Ovary (tissue), 9 donors: ENCODE data around the gene TCF4. TPM values are rescaled to one million over a fixed set of nuclear protein-coding genes. Genes with fewer than 3 reads are reported as not detected.

Experiments used
- DNase-seq, 5 donors: peaks; one replicate each; pipeline ENCODE4 v3.0.0-alpha.2; 2019 to 2020
- H3K27ac ChIP-seq, 2 donors: fragments of 200-600 bp; one replicate each; pipeline versions ENCODE4 v1.5.1 to v1.8.0; 2019 to 2022
- H3K27me3 ChIP-seq: fragments of 200-600 bp; one replicate; pipeline ENCODE4 v1.8.0; 2022
- H3K36me3 ChIP-seq: fragments of 200-600 bp; sonication (generic); one replicate; pipeline ENCODE4 v1.5.1; 2019
- H3K4me1 ChIP-seq: one replicate; pipeline ENCODE4 v1.8.1; 2013; ENCODE audit warnings: mild to moderate bottlenecking, moderate library complexity; ENCODE audit not compliant: insufficient read depth
- H3K4me3 ChIP-seq: fragments of 200-600 bp; sonication (generic); one replicate; pipeline ENCODE4 v1.5.1; 2017
- H3K9me3 ChIP-seq, 2 donors: fragments of 200-600 bp in 1 of 2; sonication (generic) in 1 of 2; one replicate each; pipeline versions ENCODE4 v1.5.1 to v1.8.1; 2013 to 2019; ENCODE audit warnings: mild to moderate bottlenecking in 1 of 2, moderate library complexity in 1 of 2
- EP300 ChIP-seq: sonication (generic); formaldehyde crosslinking; IDR thresholded peaks from one replicate; pipeline ENCODE4 v1.6.1; 2017; ENCODE audit warnings: antibody characterized with exemption
- POLR2A ChIP-seq: fragments of 450-650 bp; IDR thresholded peaks from one replicate; pipeline ENCODE4 v1.6.1; 2017; ENCODE audit warnings: antibody characterized with exemption, mild to moderate bottlenecking, moderate library complexity
- WGBS, 3 donors: extraction: QIAGEN DNeasy Blood & Tissue Kit in 1 of 3; methylation state at CpG; one replicate each; pipeline versions ENCODE4 v1.1.5 to v1.1.7; 2013 to 2017; 5-methylcytosine and 5-hydroxymethylcytosine counted together
- intact Hi-C, 4 donors: fragments of 100-400 bp; cut with DNase I; formaldehyde crosslinking; loops; one replicate each; pipeline versions ENCODE4 v1.11.0 to v1.15.1; 2022 to 2023
- polyA plus RNA-seq, 2 donors: library from polyadenylated mRNA; stranded (reverse); fragments of 200-250 nt in 1 of 2; fragments of 350-450 nt in 1 of 2; fragmentation: Illumina TruSeq in 1 of 2; extraction: RNeasy Lipid Tissue Mini Kit (QIAGEN cat#74804) in 1 of 2; gene quantifications; one replicate each; pipeline ENCODE4 v1.2.3, GENCODE V29; 2013 to 2014
- total RNA-seq, 7 donors: library from RNA; depleted of rRNA in 2 of 7; stranded (reverse); fragments of >200 nt in 2 of 7; fragmentation: NEBNext Ultra II Directional in 3 of 7; extraction: Animal tissue kit (Norgen Biotek cat#: 25700) in 3 of 7; gene quantifications; one replicate each; pipeline versions ENCODE4 v1.1.0 to v1.2.4, GENCODE V29; 2016 to 2023
- TF ChIP-seq, protein P1 (sequence below), 3 donors: fragments of 450-650 bp in 2 of 3; fragments of 200-600 bp in 1 of 3; IDR thresholded peaks; one replicate each; pipeline versions ENCODE4 v1.5.1 to v1.8.0; 2016 to 2022; ENCODE audit warnings: antibody characterized with exemption in 3 of 3, mild to moderate bottlenecking in 1 of 3
- donor health status: DM: no; HTN: no; CAD: no; lungs with moderate emphysema.
- donor health status: DM: no; HTN: no; CAD: no.
- donor health status: Bipolar disorder and iron deficiency.
- donor health status: DM: yes; HTN: yes; CAD: no.
- donor health status: DM: no; HTN: no; CAD: no.
- donor health status: DM: yes; HTN: yes; CAD: no.

Gene TCF4
- total and polyA plus RNA-seq, 9 donors = 36.5 to 131 (median 112) TPM

DNA sequence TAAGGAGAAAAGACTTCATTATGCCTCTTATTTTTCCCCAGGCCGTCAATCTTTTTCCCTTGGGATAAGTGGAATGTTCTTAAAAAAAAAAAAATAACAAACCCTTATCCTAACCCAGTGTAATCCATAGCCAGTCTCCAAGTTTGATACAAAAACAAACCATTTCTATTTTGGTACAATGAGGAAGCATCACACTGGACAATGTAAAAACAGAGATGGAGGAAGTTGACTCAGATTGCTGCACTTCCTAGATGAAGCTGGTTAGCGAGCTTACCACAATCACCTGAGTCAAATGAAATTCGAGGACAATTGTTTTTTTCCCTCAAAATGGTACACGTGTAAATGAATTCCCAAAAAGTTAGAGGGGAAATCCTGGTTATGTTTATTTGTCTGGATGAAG, 259.7 kb downstream of the TCF4 start:
- no peak for DNase-seq
- Histone ChIP-seq H3K4me3 (no peak overlapping the region), H3K4me1 (peaks cover 6% of the 10 kb centered on the region), H3K36me3 (no peaks in the 10 kb centered on the region), H3K27ac (no peak overlapping the region), H3K27me3 (no peaks in the 10 kb centered on the region), H3K9me3 (no peaks in the 10 kb centered on the region)
- intact Hi-C loops = loop anchor here in 1 of 4 donors (10.0 kb wide), 2 partner anchors 76 to 256 kb away; partner anchors contain the start of gene TCF4
- TF ChIP-seq, protein P1, sequence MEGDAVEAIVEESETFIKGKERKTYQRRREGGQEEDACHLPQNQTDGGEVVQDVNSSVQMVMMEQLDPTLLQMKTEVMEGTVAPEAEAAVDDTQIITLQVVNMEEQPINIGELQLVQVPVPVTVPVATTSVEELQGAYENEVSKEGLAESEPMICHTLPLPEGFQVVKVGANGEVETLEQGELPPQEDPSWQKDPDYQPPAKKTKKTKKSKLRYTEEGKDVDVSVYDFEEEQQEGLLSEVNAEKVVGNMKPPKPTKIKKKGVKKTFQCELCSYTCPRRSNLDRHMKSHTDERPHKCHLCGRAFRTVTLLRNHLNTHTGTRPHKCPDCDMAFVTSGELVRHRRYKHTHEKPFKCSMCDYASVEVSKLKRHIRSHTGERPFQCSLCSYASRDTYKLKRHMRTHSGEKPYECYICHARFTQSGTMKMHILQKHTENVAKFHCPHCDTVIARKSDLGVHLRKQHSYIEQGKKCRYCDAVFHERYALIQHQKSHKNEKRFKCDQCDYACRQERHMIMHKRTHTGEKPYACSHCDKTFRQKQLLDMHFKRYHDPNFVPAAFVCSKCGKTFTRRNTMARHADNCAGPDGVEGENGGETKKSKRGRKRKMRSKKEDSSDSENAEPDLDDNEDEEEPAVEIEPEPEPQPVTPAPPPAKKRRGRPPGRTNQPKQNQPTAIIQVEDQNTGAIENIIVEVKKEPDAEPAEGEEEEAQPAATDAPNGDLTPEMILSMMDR (IDR thresholded peaks at IDR 0.05) = no peak
- TF ChIP-seq EP300 = no peak
- TF ChIP-seq POLR2A = no peak
- 28 to 42% (median 41%) methylated on average over 4 of the region's 4 CpGs for WGBS, 3 donors

DNA sequence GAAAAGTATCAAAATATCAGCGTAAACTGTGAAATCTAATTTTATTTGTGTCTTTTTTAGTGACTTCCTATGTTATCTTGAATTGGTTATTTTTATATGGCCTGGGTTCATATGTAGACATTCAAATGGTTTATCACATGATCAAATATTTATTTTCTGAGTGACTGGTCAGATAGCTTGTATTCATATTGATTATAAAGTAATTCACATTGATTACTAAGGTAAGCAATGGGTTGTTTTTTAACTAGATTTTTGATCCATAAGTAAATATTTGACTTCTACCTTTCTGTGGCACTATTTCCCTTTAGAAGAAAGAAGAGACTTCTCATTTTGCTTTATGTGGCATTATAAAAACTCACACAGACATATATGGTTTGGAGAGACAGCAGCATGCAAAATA, 260.5 kb downstream of the TCF4 start:
- intact Hi-C loops = loop anchor here in 1 of 4 donors (10.0 kb wide), 2 partner anchors 77 to 257 kb away; partner anchors contain the start of gene TCF4
- H3K36me3 ChIP-seq = no peaks in the 10 kb centered on the region
- WGBS, 3 donors = 93 to 100% (median 97%) methylated on average over 1 of the region's 1 CpG
- H3K9me3 ChIP-seq = no peaks in the 10 kb centered on the region
- TF ChIP-seq, protein P1 (IDR thresholded peaks at IDR 0.05) = no peak
- no peak for TF ChIP-seq EP300
- no peak for TF ChIP-seq POLR2A
- H3K4me1 ChIP-seq = peaks cover 6% of the 10 kb centered on the region
- no peak for DNase-seq
- no peaks in the 10 kb centered on the region for H3K27me3 ChIP-seq
- H3K27ac ChIP-seq = no peak overlapping the region
- no peak overlapping the region for H3K4me3 ChIP-seq

DNA sequence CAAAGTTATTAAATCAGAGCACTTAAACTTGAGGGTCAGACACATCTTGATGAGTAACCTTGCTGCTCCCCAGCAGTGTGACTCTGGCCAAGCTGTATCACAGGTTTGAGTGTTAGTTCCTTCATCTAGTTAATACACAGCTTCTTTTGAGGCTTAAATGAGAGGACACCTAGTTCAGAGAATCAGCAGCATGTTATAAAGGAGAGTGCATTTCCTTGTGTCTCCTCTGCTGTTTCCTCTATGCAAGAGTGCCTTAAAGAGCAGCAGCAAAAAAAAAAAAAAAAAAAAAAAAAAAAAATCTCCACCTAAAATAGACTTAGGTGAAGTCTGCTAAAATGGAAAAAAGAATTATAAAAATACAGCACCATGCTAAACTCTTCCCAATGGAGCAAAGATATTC, 261.9 kb downstream of the TCF4 start:
- Histone ChIP-seq H3K27ac (no peak overlapping the region), H3K4me3 (no peak overlapping the region), H3K27me3 (no peaks in the 10 kb centered on the region), H3K36me3 (no peaks in the 10 kb centered on the region), H3K4me1 (peaks cover 6% of the 10 kb centered on the region), H3K9me3 (no peaks in the 10 kb centered on the region)
- TF ChIP-seq EP300 = no peak
- intact Hi-C loops = loop anchor here in 1 of 4 donors (10.0 kb wide), 2 partner anchors 79 to 259 kb away; partner anchors contain the start of gene TCF4
- no peak for DNase-seq

DNA sequence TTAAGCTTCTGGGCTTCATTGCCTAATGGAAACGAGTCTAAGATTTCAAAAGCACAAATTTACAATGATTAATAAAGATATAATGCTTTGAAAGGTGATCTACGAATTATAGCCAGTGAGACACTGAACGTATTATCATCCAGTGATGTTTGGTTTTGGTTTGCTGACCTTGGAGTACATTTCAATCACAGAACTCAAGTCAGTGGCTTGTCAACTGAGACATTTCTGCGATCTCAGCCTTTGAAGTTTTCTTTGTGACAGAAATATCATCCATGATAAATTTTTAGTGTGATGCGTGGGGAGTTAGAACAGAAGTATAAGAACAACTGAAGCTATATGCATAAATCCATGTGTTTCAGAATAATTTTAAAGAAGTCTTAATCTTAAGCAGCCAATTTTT, 263.8 kb downstream of the TCF4 start:
- H3K4me3 ChIP-seq = no peak overlapping the region
- no peaks in the 10 kb centered on the region for H3K27me3 ChIP-seq
- 83 to 86% (median 86%) methylated on average over 5 of the region's 5 CpGs for WGBS, 3 donors
- no peaks in the 10 kb centered on the region for H3K36me3 ChIP-seq
- no peak for DNase-seq
- no peaks in the 10 kb centered on the region for H3K9me3 ChIP-seq
- H3K4me1 ChIP-seq = peaks cover 6% of the 10 kb centered on the region
- TF ChIP-seq EP300 = no peak
- no peak for TF ChIP-seq POLR2A
- TF ChIP-seq, protein P1 (IDR thresholded peaks at IDR 0.05) = no peak
- H3K27ac ChIP-seq = no peak overlapping the region
- intact Hi-C loops = loop anchor here in 3 of 4 donors (5.0 to 10.0 kb wide), 4 partner anchors 77 to 261 kb away; partner anchors contain the start of gene TCF4 (in 1 of the 3)
